ENCODE data around the gene ZKSCAN5. TPM values are rescaled to one million over a fixed set of nuclear protein-coding genes. Genes with fewer than 3 reads are reported as not detected.
"Not testable (repeated sequence)": the region's sequence is repeated elsewhere in the genome, so short reads cannot be mapped to it uniquely, and the experiment has no call there.

Gene ZKSCAN5
- total RNA-seq, 1 donor from 2014 or later, result 12.1 TPM

- Mint-ChIP-seq H3K27ac (ENCODE audit: unreplicated experiment) (peak overlapping the region; percentile 96), H3K9me3 (ENCODE audit: unreplicated experiment) (no peaks in the 10 kb centered on the region), H3K4me3 (ENCODE audit: unreplicated experiment) (peak overlapping the region; percentile 52), H3K36me3 (ENCODE audit: unreplicated experiment) (peaks cover 44% of the 10 kb centered on the region), H3K27me3 (ENCODE audit: unreplicated experiment) (no peaks in the 10 kb centered on the region), H3K4me1 (ENCODE audit: unreplicated experiment) (peaks cover 46% of the 10 kb centered on the region)
- TF ChIP-seq CTCF (IDR thresholded peaks at IDR 0.05), result no peak
- DNase-seq (ENCODE audit: extremely low spot score, unreplicated experiment), result no peak
Measured at GRCh38 chr7:99562832-99563231, 58.4 kb downstream of the ZKSCAN5 start.

GRCh38 chr7:99563650-99564049 lies 59.2 kb downstream of the ZKSCAN5 start:
- no peak for TF ChIP-seq CTCF (IDR thresholded peaks at IDR 0.05)
- H3K27me3 Mint-ChIP-seq (ENCODE audit: unreplicated experiment), result no peaks in the 10 kb centered on the region
- peaks cover 43% of the 10 kb centered on the region for H3K4me1 Mint-ChIP-seq (ENCODE audit: unreplicated experiment)
- H3K36me3 Mint-ChIP-seq (ENCODE audit: unreplicated experiment), result peaks cover 44% of the 10 kb centered on the region
- H3K4me3 Mint-ChIP-seq (ENCODE audit: unreplicated experiment), result peak overlapping the region; percentile 22
- peak overlapping the region; percentile 96 for H3K27ac Mint-ChIP-seq (ENCODE audit: unreplicated experiment)
- H3K9me3 Mint-ChIP-seq (ENCODE audit: unreplicated experiment), result no peaks in the 10 kb centered on the region
- DNase-seq (ENCODE audit: extremely low spot score, unreplicated experiment), result no peak

DNA sequence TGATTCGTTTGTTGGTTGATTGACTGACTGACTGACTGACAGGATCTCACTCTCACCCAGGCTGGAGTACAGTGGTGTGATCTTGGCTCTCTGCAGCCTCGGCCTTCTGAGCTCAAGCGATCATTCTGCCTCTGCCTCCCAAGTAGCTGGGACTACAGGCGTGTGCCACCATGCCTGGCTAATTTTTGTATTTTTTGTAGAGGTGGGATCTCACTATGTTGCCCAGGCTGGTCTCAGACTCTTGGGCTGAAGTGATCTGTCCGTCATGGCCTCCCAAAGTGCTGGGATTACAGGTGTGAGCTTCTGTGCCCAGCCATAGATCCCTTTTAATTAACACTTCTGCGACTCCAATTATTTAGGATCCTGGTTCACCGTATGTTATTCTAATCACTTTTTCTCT lies 64.3 kb downstream of the ZKSCAN5 start:
- peaks cover 66% of the 10 kb centered on the region for H3K36me3 Mint-ChIP-seq (ENCODE audit: unreplicated experiment)
- H3K4me3 Mint-ChIP-seq (ENCODE audit: unreplicated experiment); H3K9me3 Mint-ChIP-seq (ENCODE audit: unreplicated experiment); DNase-seq (ENCODE audit: extremely low spot score, unreplicated experiment); H3K27ac Mint-ChIP-seq (ENCODE audit: unreplicated experiment); H3K27me3 Mint-ChIP-seq (ENCODE audit: unreplicated experiment): not testable (repeated sequence)
- H3K4me1 Mint-ChIP-seq (ENCODE audit: unreplicated experiment), result peaks cover 11% of the 10 kb centered on the region

DNA sequence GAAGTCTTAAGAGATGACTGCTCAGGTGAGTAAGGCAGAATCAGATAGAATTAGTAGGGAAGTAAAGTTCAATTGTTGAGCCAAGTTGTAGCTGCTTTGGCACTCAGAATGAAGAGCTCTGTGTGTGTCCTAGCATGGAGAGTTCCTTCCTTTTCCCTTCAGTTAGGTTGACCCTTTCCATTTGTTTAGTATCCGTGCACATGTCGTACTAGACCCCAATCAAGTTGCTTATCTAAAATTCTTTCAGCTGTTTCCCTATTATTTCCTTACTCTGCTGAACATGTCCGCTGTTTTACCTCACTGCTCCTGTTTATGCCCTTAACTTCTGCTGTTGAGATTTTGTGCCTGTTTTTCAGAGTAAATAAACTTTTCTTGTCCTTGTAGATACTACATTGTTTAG lies 67.3 kb downstream of the ZKSCAN5 start:
- Mint-ChIP-seq H3K27me3 (ENCODE audit: unreplicated experiment) (no peaks in the 10 kb centered on the region), H3K4me1 (ENCODE audit: unreplicated experiment) (no peaks in the 10 kb centered on the region), H3K27ac (ENCODE audit: unreplicated experiment) (no peak overlapping the region), H3K36me3 (ENCODE audit: unreplicated experiment) (peaks cover 46% of the 10 kb centered on the region), H3K9me3 (ENCODE audit: unreplicated experiment) (no peaks in the 10 kb centered on the region), H3K4me3 (ENCODE audit: unreplicated experiment) (no peak overlapping the region)
- no peak for DNase-seq (ENCODE audit: extremely low spot score, unreplicated experiment)
- TF ChIP-seq CTCF (IDR thresholded peaks at IDR 0.05), result no peak

DNA sequence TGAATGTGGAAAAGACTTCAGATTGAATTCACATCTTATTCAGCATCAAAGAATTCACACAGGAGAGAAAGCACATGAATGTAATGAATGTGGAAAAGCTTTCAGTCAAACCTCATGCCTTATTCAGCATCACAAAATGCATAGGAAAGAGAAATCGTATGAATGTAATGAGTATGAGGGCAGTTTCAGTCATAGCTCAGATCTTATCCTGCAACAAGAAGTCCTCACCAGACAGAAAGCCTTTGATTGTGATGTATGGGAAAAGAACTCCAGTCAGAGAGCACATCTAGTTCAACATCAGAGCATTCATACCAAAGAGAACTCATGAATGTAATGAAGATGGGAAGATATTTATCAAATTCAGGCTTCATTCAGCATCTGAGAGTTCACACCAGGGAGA lies 68.8 kb downstream of the ZKSCAN5 start:
- H3K4me1 Mint-ChIP-seq (ENCODE audit: unreplicated experiment), result peaks cover 1% of the 10 kb centered on the region
- peaks cover 43% of the 10 kb centered on the region for H3K36me3 Mint-ChIP-seq (ENCODE audit: unreplicated experiment)
- no peak for TF ChIP-seq CTCF (IDR thresholded peaks at IDR 0.05)
- no peaks in the 10 kb centered on the region for H3K9me3 Mint-ChIP-seq (ENCODE audit: unreplicated experiment)
- H3K27ac Mint-ChIP-seq (ENCODE audit: unreplicated experiment), result no peak overlapping the region
- no peaks in the 10 kb centered on the region for H3K27me3 Mint-ChIP-seq (ENCODE audit: unreplicated experiment)
- no peak overlapping the region for H3K4me3 Mint-ChIP-seq (ENCODE audit: unreplicated experiment)
- no peak for DNase-seq (ENCODE audit: extremely low spot score, unreplicated experiment)

DNA sequence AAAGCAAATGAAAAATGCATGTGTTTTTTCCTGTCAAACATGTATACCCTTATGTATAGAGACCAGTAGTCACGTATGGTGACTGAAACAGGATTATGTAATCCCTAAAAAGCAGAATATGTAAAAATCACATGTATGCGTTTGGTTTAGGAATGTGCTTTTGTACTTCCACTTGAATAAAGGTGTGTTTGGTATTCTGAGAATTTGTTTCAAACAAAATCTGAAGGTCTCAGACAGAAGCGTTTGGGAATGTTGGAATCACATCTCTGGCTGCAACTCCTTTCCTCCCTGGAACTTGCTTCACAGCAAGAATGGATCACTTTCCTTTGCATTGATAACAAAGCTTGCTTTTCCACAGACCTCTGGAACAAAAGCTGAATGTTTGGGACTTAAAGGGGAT lies 71.8 kb downstream of the ZKSCAN5 start:
- no peak for DNase-seq (ENCODE audit: extremely low spot score, unreplicated experiment)
- H3K9me3 Mint-ChIP-seq (ENCODE audit: unreplicated experiment), result no peaks in the 10 kb centered on the region
- H3K27ac Mint-ChIP-seq (ENCODE audit: unreplicated experiment), result no peak overlapping the region
- peaks cover 10% of the 10 kb centered on the region for H3K4me1 Mint-ChIP-seq (ENCODE audit: unreplicated experiment)
- H3K36me3 Mint-ChIP-seq (ENCODE audit: unreplicated experiment), result peaks cover 27% of the 10 kb centered on the region
- H3K27me3 Mint-ChIP-seq (ENCODE audit: unreplicated experiment), result no peaks in the 10 kb centered on the region
- TF ChIP-seq CTCF (IDR thresholded peaks at IDR 0.05), result no peak
- no peak overlapping the region for H3K4me3 Mint-ChIP-seq (ENCODE audit: unreplicated experiment)

All from osteocyte (in vitro differentiated cells).